Activated T-cell treated with anti-CD3 and anti-CD28 coated beads for 48 hours (primary cell): Measurements from ENCODE around the gene ANKS1B.

ENCODE experiments used
- DNase-seq: peaks from one replicate; pipeline ENCODE4 v3.0.0-alpha.2; 2020; ENCODE audit warnings: low read depth

Gene ANKS1B

DNA sequence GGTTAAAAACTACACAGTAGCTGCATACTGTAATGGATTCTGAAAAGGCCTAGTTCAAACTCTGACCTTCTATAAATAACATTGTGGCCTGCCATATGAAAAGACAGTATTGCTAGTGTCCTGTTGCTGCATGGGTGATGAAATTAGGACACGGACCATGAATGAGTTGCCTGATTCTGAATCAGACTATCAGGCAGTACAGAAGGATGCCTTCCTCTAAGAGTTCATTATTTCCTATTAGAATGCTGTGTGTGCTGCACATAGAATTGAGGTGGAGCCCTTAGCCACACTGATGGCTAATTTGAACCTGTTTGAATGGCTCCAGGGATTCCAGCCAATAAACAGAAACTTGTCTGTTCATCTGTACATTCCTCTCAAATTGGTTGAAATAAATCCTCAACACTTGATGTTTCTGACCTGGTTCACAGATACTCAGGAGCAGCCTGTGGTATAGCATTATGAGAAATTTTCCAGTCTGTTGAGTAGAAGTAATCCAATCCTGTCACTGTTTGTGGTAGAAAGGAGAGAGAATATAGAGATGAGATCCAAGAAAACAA lies 856.4 kb downstream of the ANKS1B start:
- DNase-seq: no peak

DNA sequence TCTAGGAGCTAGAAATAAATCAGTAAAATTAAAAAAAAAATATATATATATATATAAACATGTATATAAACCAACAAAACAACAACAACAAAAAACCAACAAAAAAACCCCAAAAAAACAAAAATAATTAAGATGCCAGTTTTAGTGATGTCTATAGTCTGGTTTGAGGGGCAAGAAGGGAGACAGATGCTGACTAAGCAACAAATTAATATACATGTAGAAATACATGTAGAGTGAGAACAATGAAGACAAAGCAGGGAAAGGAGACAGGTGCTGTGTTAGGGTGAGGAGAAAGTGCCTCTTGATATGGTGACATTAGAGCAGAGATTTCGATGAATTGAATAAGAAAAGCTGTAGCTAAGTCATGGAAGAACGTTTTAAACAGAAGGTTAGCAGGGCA lies 861.8 kb downstream of the ANKS1B start:
- no peak for DNase-seq

DNA sequence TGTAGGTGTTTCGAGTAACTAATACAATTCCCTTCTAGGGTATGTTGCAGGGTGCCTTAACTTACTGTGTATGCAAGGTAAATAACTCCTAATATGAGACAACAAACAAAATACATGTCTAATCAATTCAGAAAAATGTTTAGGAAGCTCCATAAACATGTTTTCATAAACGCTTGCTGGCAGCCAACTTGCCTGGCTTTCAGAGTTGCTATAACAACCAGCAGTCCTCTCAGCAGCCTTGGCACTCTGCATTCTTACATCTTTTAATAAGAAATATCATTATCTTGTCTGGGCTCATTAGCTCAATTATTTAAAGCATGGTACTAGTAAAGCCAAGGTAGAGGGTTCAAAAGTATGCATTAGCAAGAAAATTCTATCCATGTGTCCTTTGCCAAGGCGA lies 862.2 kb downstream of the ANKS1B start:
- DNase-seq: no peak

DNA sequence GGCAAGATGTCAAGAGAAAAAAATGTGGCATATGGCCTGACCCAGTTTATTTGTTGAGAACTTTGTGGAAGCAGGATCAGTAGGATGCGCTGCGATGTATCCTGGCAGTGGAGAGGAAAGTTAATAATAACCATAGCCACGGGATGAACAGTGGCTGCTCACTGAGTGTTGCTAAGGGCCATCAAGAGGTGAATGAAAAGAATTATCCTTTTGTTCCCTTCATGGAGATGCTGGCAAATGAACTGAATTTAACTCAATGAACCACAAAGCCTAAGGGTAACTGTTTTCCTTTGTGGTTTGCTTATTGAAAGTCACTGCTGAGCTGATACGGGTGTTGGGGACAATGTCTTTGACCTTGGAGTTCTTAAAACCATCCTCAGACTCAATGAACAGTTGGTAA lies 863.2 kb downstream of the ANKS1B start:
- DNase-seq: no peak

DNA sequence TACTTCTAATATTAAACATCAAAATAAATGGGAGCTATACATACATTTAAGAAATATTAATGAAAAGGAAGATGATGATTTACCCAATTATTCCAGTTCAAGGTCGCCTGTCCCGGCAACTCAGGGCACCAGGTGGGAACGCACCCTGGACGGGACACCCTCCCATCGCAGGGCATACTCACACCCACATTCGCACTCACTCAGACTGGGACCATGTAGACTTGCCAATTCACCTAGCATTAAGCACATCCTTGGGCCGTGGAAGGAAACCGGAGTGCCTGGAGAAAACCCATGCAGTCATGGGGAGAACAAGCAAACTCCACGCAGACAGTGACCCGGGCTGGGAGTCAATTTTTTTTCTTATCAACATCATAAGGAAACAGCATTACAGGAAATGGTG lies 864.8 kb downstream of the ANKS1B start:
- DNase-seq: no peak

DNA sequence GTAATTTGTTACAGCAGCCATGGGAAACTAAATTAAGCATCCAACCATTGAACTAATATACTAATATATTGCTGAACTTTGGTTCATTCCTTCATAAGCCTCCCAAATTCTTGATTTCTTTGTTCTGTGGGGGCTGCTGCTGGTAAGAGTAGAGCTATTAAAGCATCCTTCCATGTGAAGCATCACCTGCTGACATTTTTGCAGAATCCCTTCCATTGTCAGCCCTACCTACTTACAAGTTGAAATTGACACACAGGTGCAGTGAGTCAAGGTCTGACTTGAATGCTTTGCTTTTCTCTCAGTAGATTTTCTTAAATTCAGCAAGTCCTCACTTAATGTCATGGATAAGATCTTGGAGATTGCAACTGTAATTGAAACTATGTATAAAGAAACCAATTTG lies 865.3 kb downstream of the ANKS1B start:
- no peak for DNase-seq

DNA sequence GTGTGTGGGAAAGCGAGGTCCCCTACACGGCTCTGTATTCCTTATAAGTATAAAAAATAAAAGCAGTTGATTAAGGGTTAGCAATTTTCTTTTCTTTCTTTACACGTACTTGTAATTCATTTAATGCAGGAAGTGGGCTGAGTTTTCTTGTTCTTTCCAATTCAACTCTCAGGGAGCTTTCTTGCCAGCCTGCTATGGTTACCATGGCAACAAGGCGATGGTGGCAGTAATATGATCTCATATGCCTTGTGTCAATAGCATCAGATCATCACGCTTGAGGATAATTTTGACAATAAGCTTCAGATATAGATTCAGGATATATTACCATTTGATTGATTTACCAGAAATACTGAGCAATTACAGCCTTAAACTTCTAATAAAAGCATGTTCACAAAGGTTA lies 873.1 kb downstream of the ANKS1B start:
- DNase-seq: no peak

DNA sequence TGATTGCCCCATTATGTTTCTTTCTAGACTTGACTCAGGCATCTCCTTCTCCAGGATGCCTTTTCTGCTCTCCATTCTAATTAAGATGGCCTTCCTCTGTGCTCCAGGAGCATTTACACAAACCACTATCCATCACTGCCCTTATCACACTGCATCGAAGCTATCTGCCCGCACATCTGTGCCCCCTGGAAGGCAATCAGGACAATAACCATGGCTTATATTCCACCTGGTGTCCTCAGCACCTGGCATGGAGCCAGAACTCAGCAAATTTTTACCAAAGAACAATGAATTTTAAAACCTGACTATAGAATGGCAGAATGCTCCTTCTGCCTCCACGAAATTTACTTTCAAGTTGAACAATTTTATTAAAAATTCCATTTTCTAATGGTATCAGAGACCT lies 873.9 kb downstream of the ANKS1B start:
- DNase-seq: no peak

DNA sequence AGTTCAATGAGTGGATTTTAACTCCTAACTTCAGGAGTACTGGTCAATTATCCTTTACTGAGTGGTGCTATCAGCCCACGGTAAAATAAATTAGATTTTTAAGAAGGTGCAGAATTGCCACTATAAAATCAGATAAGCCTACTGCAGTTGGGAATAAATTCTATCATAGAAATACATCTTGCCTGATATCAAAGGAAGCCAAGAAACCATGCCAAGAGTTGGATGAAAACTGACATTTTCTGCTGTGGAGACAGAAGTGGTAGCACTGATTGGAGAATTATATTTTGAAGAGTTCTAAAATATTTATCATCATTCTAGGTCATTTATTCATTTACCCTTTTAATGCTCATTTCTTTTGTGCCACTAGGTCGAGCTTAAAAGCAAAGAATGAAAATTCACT lies 874.5 kb downstream of the ANKS1B start:
- DNase-seq: no peak

DNA sequence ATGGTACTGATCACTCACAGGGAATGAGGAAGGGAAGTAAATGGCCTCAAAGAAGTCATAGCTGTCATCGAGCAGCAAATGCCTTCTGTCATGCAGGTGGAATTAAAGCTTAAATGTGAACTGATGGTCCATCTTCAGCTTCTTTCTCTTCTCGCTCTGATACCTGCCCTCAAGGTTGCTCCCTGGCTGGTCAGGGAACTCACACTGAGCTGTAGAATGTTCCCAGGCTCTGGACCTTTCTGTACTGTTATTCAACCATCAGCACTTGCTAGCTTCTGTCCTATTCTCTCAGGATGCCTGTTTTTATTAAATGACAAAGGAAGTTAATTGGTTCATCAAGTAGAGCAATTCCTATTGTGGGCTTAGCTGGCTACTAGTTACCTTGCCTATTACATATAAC lies 875.8 kb downstream of the ANKS1B start:
- no peak for DNase-seq

DNA sequence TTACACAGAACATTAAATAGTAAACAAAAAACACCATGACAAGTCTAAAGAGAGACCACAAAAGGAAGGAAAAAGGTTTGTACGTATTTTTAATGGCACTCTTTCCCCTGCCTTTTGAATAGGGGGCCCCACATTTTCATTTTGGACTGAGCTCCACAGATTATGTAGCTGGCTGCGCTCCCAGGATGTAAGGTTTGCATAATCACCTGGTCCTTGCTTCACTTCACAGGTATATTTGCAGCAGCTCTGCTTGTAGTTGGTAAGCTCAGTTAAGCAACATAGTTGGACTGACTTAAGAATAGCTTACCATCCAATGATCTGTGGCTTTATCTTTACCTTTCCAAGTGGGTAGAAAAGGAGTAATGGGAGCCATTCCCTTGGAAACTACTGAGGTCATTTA lies 885.0 kb downstream of the ANKS1B start:
- no peak for DNase-seq

DNA sequence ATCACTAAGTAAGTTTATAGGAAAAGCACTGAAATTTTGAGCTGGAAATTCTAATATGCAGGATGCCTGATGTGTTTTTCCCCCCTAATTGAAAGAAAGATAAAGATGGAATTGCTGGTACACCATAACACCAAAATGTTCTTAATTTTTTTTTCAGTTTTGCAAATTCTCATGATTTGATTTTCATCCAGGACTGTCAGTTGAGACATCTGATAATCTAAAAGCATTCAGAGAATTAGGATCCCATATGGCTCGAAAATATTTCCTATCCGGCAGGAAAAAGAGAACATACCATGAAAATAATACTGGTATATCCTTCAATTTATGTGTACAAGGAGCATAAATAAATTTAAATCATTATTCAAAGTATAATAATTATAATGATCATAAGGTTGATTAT lies 887.6 kb downstream of the ANKS1B start:
- no peak for DNase-seq

DNA sequence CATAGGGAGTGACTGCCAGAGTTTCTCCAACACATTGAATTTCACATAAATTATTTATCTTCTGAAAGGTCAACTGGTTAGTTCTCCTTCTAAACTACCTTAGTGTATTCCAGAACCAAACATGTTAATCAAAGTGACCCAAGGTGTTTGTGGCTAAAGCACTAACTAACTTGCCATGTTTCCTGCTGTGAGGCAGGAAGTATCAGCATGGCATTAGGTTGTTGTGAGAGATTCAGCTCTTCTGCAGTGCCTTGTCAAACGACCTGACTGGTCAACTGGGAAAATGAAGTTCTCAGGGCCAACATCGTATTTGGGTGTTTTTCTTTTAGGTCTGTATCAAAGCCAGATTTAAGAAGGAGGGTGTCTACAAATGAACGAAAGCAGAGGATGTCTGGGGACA lies 891.6 kb downstream of the ANKS1B start:
- no peak for DNase-seq

DNA sequence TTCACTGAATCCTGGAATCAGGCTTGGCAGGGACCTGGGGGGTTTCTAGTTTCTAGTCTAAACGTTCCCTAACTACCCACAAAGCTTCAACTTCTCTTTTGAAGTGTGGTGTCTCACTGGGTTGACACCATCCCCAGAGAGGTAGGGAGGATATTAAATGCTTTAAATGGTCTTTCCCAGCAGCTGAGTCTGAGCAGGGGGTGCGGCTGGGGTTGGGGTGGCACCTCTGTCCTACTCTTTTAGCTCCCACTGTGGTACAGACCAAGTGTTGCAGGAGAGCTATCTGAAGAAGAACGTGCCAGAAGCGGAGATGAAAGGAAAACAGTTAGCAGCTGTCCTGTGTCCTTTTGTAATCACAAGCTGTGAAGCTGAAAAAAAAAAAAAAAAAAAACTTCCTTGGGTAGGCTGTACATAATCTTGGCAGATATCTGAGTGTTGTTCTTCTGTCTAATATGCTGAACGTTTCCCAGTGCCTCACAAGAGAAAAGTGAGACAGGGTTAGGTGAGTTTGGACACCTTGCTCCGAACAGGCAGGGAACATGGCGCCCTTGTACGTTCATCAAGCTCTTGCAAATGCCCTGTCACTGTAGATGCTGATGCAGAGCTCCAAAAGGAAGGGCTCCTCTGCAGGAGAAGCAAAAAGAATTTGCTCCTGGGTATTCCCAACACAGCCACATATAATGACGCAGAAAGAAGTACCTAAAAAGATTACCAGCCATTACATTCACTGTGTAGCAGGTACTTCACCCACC lies 892.5 kb downstream of the ANKS1B start:
- DNase-seq: no peak

DNA sequence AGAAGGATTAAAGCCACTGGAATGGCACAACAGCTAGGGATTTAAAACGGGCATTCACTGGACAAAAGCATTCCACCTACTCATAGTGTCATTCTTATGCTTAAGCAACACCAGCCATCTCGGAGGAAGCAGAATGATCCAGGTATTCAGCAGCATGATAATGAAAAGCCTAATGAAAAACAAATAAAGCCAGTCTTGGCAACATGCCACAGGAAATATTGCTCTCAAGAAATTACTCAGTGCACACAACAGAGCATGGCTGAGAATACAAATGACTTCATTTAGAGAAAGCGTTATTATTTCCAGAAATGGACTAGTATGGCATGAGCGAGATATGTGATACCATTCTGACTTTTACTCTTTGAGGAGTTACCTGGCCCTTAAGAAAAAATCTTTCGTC lies 897.5 kb downstream of the ANKS1B start:
- DNase-seq: no peak

DNA sequence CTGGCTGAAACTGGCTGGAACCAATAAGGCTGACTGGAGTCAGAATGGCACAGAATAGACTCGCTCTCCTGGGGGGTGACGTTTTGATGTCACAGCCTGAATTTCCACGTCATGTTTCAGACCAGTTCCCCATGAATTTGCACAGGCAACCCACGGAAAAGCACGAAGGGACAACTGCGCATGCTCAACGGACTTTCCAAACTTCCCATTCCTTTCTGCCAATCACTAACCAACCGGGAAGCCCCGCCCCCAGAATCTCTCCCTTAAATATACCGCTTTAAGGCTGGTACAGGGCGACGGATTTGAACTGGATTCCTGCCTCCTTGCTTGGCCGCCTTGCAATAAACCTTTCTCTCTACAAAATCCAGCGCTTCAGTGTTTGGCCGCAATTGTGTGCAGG lies 904.9 kb downstream of the ANKS1B start:
- no peak for DNase-seq

DNA sequence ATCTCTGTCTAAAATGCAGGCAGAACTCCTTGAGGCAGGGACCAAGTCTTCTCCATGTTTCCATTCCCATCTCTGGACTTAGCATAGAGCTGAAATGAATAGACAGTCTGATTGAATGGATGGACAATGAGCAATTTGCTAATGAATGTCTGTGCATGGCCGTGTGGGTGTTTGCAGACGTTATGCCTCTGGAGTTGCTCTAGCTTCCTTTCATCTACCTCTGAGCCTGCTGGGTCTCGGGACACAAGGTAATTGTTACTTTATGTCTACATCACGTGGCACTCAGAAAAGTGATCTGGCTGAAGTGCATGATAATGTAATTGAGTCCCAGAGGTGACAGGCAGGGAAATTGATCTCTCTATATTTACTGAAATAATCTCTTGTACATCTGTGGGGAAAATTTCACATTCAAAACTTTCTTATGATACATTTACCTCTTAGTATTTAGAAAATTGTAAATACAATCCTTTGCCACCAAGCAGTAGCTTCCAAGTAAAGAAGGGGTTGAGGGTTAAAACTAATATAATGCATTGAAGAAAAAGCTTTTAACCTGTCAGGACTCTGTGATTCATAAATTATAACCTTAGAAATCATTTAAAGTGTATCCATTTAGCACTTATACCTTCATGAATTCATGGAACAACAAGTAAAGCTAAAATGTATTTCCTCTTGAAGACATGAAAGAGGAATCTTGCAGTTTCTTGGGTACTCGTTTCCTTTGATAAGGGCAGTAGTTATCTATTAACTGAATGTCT lies 915.6 kb downstream of the ANKS1B start:
- DNase-seq: no peak

DNA sequence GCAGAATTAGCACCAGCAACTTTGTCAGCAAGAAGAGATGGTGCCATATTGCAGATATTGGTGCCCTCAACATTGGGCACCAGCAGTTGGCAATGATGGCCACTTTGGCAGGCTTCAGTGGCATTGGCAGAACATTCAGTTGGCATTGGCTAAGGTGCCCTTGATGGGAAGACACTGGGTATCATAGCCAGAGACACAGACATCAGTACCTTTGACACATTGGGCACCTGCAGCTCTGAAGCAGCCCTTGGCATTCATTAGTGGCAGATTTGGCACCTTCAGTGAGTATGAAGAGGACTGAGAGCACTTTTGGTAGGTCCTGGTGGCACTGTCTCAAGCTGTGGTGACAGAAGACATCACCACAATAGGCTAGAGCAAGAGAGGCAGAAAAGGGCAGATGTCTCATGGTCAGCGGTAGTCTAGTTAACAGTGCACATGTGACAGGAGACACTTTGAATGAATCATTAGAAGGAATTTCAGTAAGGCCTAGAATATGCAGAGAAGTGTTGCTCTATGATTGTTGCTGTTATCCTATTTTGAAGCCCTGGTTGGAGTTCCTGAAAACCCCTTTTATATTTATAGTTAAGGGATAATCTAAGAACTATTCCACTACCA lies 917.5 kb downstream of the ANKS1B start:
- no peak for DNase-seq

DNA sequence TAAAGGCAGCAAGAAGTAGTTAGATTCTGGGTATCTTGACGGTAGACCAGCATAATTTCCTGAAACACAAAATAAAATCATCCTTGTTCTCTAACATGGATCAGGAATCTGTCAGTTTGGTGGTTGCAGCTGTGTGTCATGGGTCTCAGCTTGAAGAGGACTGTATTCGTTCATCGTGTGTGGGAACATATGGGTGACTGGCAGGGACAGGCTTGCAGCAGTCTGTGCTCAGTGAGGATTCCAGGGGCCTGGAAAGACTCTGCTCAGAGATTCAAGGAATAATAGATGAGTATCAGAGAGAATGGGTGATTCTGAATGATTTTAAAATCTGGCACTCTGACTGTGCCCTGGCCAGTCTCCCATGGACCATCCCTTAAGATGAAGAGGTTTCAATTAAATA lies 918.0 kb downstream of the ANKS1B start:
- DNase-seq: no peak

DNA sequence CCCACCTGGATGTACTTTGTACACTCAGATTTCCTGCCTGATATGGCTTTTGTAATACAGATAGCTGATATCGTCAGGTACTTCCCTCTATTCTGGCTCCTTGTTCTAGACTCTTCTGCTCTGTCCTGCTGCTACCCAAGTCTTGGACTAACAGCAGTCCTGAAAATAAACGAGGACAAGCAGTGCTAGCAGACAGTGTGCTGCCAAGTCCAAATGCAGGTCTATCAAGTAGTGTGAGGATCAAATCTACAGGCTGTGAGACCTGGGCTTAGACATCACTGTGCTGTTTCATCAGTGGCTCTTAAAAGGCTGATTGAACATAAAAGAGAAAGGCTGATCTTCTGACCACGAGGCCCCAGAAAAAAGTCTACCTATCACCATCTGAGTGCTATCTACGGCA lies 921.6 kb downstream of the ANKS1B start:
- DNase-seq: no peak

DNA sequence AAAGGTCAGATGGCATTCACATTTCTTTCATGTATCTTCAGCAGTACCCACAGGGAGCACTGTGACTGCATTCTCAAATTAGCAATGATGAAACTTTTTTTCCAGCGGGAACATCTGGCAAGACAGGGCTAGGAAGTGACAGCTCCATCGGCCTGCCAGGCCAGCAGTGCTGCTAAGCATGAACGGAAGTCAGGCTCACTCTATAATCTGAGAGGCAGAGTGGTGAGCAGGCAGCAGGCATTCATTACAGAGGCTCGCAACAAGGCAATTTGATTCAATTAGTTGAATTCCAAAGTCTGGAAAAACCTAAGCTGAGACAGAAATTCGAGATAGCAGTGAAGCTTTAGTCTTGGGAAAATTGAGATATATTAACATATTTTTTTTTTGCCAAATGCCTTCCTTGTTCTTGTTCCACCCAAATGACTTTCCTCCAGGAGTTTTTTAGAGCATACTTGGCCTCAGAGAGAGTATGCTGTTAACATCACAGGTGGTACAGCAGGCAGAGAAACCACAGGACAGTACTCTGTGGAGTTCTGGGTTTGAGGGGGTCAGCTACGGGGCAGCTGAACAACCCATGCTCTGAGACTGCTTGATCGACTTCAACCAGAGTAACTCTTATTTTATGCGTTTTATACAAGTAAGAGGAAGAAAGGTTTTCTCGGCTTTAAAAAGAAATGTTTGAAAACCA lies 924.8 kb downstream of the ANKS1B start:
- no peak for DNase-seq

DNA sequence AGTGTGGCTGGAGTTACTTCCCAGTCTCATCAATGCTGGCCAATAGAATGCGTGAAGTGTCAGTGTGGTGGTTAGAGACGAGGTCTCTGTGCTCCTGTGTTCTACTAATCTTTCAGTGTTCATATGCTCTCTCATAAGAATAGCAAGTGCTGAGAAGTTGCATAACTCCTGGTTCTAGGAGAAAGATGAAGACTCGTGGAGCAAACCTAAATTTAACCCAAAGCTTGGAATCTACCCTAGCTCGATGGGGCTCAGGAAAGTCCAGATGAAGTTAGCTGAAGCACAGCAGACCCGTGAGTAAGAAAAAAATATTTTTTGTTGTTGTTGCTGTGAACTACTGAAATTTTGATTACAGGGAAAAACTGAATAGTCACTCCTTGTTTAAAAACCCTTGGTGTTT lies 927.1 kb downstream of the ANKS1B start:
- DNase-seq: no peak

DNA sequence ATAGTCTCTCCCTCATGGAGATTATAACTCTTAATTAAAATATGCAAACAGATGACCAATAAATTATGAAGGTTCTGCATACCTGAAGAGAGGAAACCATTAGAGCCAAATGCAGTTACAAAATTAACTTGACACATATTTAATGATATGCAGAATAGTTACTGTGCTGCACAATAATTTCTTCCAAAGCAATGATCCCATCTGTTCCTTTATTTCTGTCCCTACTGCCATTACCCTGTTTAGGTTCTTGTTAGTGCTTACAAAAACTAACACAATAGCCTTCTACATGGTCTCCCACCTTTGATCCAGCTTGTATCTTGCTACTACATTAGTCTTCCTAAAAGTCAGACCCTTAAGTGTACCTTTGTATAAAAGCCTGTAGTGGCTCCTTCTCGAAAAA lies 928.5 kb downstream of the ANKS1B start:
- no peak for DNase-seq
